ENCODE results near the gene ANXA4.
"Not testable (repeated sequence)": the region's sequence is repeated elsewhere in the genome, so short reads cannot be mapped to it uniquely, and the experiment has no call there.

Gene ANXA4

DNA sequence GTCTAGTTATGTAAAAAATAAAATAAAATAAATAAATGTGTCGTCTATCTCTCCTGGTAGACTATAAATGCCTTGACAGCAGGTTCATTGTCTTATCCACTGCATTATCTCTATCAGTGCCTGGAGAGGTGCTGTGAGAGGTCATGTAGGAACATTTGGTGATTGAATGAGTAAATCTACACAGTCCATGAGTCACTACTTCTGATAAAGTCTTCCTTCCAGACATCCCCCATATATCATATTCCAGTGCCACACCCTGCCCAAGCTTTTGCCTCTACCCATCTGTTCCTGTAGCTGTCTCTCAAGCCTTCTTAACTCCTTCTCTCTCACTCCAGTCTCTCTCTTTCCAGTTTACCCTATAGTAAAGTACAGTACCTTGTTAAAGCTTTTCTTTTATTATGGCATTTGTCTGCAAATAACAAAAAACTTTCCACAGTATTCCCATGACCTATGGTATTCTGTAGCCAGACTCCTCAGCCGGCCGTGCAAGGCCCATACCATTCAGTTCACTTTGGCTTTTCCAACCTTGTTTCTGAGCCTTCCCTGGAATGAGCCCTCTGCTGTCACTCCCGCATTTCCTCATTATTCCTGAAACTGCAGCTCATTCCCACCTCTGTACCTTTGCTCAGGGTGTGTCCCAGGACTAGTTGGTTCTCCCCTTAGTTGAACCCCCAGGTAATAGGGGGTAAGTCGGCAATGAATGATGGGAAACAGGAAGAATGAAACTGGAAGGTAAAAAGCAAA is 37.5 kb downstream of the ANXA4 start:
- peak; percentile 58 for DNase-seq (ENCODE audit: low read depth)

DNA sequence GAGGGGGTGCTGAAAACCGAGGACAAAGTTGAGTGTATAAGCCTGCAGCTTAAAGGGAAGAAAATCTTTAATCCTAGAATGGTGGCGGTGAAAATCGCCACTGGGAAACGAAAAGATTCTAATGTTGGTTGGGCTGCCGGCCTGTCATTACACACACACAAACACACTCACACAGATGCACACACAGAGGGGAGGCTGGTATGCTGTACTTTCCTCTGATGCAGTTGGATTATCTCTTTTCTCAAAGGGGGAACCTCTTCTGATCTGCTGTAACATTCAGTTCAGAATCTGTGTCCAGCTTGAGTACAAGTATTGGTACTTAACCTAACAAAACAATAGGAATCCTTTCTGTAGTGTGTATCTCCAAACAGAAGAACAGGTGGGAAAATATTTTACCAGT is 39.0 kb downstream of the ANXA4 start:
- DNase-seq (ENCODE audit: low read depth) = no peak

DNA sequence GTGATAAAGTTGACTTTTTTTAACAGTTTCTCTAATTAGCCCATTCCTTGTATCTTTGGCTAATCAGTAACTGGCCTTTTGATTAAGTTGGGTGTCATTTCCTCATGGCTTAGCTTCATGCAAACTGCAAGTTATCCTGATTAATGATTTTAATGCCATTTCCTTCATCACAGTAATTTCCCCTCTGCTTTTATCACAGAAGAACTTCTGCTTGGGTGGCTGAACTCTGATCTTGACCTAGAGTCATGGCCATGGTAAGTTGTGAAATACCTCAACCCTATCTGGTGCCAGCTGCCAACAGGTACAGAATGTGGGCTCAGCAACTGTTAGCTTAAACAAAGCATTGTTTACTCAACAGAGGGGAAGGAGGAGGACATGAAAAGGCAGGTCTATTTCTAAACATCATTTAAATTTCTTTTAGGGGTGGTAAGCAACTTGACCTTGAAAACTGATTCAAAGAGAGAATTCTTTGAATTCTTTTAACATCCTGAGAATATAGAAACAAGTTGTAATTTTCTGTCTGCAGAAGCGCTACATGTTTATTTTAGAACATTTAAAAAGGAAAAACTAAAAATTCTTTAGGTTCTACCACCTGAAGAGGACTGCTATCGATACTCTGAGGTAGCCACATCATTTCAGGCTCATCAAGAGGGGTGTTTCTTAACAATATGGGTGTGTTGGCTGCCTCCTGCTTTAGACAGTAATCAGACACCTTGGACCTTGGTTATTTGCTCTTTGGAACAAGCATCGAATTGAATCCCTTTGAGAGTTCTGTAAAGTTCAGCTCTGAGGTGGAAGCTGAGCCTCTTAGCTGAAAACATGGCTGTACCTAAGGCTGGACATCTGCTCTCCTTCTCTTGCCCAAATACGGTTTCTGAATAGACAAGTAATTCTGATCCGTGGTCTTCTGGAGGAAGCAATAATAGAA is 39.7 kb downstream of the ANXA4 start:
- DNase-seq (ENCODE audit: low read depth) = no peak

- DNase-seq (ENCODE audit: low read depth) = no peak
Observed at GRCh38 chr2:69784228-69784627, 42.3 kb downstream of the ANXA4 start.

DNA sequence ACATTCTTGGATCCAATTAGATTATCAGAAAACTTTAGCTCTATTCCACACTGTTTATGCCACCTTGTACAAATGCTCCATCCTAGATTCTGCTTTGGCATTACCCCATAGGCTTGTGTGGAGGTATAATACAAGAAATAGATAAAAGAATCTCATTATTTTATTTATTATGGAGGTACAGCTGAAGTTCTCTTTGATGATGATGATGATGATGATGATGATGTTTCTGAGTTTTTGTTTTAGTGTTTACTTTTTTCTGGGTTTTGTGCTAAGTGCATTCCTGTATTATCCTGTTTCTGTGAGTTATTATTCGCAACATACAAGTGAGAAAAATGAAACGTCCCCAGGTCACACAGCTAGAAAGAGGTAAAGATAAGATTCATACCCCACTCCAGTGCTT is 43.4 kb downstream of the ANXA4 start:
- DNase-seq (ENCODE audit: low read depth) = no peak

GRCh38 chr2:69786052-69786560 is 44.2 kb downstream of the ANXA4 start:
- no peak for DNase-seq (ENCODE audit: low read depth)

- DNase-seq (ENCODE audit: low read depth) = peak; percentile 84
Observed at GRCh38 chr2:69789175-69789721, 47.3 kb downstream of the ANXA4 start.

GRCh38 chr2:69789772-69790600 is 48.1 kb downstream of the ANXA4 start:
- DNase-seq (ENCODE audit: low read depth) = peak; percentile 43

- DNase-seq (ENCODE audit: low read depth) = no peak
Observed at GRCh38 chr2:69790601-69790959, 48.6 kb downstream of the ANXA4 start.

DNA sequence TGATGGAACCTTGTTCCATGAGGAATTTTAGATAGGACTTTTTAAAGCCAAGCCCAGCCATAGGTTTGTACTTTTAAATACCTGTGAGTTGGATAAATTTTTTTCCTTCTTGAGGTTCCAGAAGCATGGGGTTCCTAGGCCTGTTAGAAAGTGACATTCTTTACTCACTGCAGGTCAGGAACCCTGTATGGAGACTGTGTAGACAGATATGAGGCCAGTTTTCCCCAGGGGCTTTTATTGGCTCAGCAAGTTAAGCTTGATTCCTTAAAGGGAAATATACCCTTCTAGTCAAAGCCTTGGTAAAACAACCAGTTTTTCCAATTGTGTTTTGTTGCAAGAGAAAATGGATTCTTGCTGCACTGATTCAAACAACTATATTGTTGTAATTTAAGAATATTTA is 49.1 kb downstream of the ANXA4 start:
- DNase-seq (ENCODE audit: low read depth) = no peak

GRCh38 chr2:69796174-69796573 is 54.2 kb downstream of the ANXA4 start:
- DNase-seq (ENCODE audit: low read depth) = no peak

DNA sequence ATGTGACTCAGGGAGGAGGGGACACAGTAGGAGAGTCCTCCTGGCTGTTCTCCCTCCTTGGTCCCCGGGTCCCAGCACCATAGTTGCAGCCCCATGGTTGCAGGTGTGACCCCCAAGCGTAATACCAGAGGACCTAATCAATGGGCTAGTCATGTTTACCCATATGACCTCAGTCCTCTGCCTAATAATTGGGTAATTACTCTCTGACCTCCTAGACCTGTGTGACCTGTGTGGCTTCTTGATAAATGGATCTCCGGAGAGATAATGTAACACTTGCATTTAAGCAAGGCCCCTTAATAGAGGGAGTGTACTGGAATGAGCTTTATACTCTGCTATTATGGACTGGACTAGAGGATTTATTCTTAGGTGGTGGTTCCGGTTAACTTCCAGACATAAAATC is 55.3 kb downstream of the ANXA4 start:
- DNase-seq (ENCODE audit: low read depth) = no peak

- no peak for DNase-seq (ENCODE audit: low read depth)
Observed at GRCh38 chr2:69797836-69798289, 55.9 kb downstream of the ANXA4 start.

DNA sequence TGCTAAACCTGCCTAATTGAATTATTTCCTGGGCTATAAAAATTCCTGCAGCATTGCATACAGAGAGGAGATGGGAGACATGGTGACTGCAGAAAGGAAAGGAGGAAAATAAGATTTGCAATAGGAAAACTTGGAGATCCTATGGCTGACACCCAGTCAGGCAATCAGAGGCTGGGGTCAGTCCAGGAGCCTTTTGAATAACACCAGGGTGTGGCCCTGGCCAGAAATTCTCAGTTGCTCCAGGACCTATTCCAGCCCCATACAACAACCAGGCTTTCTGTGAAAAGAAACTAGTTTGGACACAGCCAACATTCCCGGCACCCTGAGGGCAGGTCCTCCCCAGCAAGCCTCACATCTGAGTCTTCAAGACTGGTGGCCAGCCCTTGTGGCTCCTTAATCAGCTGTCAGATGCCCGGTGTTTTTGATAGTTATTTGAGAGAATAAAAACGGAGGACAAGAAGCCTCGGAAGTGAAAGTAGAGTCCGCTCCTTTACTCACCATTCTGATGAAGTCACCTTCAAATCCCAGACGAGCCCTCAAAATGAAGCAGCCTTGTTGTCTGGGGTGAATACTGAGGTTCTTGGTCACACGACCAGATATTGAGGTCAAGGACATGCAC is 56.5 kb downstream of the ANXA4 start:
- DNase-seq (ENCODE audit: low read depth) = peak; percentile 63

- DNase-seq (ENCODE audit: low read depth) = peak; percentile 70
Observed at GRCh38 chr2:69798909-69799526, 57.1 kb downstream of the ANXA4 start.

DNA sequence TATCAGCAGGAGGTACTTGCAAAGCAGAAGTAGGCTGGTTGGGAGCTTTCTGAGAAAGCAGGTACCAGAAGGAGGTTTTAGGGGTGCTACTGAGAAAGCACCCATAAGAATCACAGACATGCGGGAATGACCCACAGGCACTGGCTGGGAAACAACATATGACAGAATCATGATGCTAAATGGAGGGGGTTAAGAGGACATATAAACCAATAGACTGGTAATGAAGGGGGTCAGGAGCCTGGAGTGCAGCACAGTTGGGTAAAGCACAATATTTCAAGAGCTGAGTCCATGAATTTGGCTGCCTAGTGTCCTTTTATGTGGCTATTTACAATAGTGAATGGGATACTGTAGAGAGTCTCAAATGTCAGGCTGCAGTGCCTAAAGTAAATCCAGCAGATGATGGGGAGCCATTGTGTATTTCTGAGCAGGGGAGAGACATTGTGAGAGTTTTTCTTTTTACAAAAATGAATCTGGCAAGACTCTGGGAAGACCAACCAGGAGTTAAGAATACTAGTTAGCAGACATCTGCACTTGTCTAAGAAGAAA is 59.9 kb downstream of the ANXA4 start:
- DNase-seq (ENCODE audit: low read depth) = no peak

- not testable (repeated sequence) for DNase-seq (ENCODE audit: low read depth)
Observed at GRCh38 chr2:69802781-69803367, 60.9 kb downstream of the ANXA4 start.

GRCh38 chr2:69804416-69804815 is 62.5 kb downstream of the ANXA4 start:
- no peak for DNase-seq (ENCODE audit: low read depth)

DNA sequence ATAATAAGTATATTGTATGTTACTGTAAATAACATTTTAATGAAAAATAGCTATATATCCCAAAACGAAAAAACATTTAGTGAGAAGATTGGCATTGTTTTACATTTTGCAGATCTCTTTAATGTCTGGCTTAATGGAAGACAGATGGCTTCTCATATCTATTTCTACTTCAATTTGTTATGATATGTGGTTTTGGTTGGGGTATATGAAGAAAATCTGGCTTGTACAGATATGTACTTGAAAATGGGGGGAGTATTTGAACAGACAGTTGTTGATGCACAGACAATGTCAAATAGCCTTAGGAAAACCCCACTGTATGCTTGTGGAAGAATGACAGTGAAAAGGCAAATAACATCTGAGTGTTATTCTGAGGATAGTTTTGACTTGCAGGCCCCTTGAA is 64.0 kb downstream of the ANXA4 start:
- no peak for DNase-seq (ENCODE audit: low read depth)

Measured in ELR (cell line).